NB4 (cell line): Measurements from ENCODE around the gene CDKAL1.

ENCODE experiments used
- CTCF ChIP-seq: IDR thresholded peaks from one replicate; pipeline ENCODE4 v1.5.1; 2012; ENCODE audit warnings: low read depth, low read length
- MAX ChIP-seq: IDR thresholded peaks from 2 replicates; pipeline ENCODE4 v1.6.1; 2011; ENCODE audit warnings: low read depth, low read length

GRCh38 chr6:20566109-20566508, 31.9 kb downstream of the CDKAL1 start:
- TF ChIP-seq MAX (no peak), CTCF (no peak)
